SK-N-SH (cell line): Measurements from ENCODE around the gene RFFL. TPM values are rescaled to one million over a fixed set of nuclear protein-coding genes. Genes with fewer than 3 reads are reported as not detected.

ENCODE experiments used
- CTCF ChIA-PET: fragments of 300-600, 350-600 bp; formaldehyde crosslinking; extraction: SDS; loops from one replicate; lab custom pipeline; 2021; lab: Yijun Ruan, JAX
- POLR2A ChIA-PET: fragments of 350-600 bp; sonication (Branson Sonifier 250); formaldehyde crosslinking; extraction: SDS; loops from one replicate; lab custom pipeline; 2020; ENCODE audit warnings: antibody characterized with exemption, inconsistent platforms; lab: Yijun Ruan, JAX
- DNase-seq: peaks from one replicate; pipeline ENCODE4 v3.0.0; 2012
- H2AFZ ChIP-seq: fragments of 200-600 bp; sonication (generic); 2 replicates; pipeline ENCODE4 v1.8.1; 2016; ENCODE audit warnings: antibody characterized with exemption, mild to moderate bottlenecking, low read depth
- H3F3A ChIP-seq: fragments of 200-600 bp; sonication (generic); replicated peaks from 2 replicates; pipeline ENCODE3; 2016; ENCODE audit warnings: antibody characterized with exemption, mild to moderate bottlenecking; ENCODE audit not compliant: insufficient read depth
- H3K27ac ChIP-seq, 2 experiments: fragments of 200-500 bp in 1 of 2; fragments of 200-600 bp in 1 of 2; sonication (Bioruptor generic) in 1 of 2; sonication (generic), shearing (Covaris generic) in 1 of 2; 2 replicates each; pipeline versions ENCODE4 v1.5.1 to v1.6.1; 2014 to 2016; ENCODE audit warnings: low read depth in 2 of 2, inconsistent platforms in 1 of 2, low read length in 1 of 2, mild to moderate bottlenecking in 1 of 2, mixed read lengths in 1 of 2
- H3K27me3 ChIP-seq: fragments of 200-600 bp; sonication (generic), shearing (Covaris generic); 2 replicates; pipeline ENCODE4 v1.6.1; 2016; ENCODE audit warnings: mixed run types; ENCODE audit not compliant: insufficient read depth
- H3K36me3 ChIP-seq, 2 experiments: fragments of 200-500 bp in 1 of 2; fragments of 200-600 bp in 1 of 2; sonication (Bioruptor generic) in 1 of 2; sonication (generic) in 1 of 2; replicated peaks in 1 of 2; 2 replicates each; pipeline versions ENCODE3 to v1.5.1; 2014 to 2016; ENCODE audit warnings: low read length in 1 of 2, mild to moderate bottlenecking in 1 of 2; ENCODE audit not compliant: insufficient read depth in 2 of 2, control insufficient read depth in 1 of 2
- H3K4me1 ChIP-seq, 2 experiments: fragments of 200-500 bp in 1 of 2; fragments of 200-600 bp in 1 of 2; sonication (Bioruptor generic) in 1 of 2; sonication (generic), shearing (Covaris generic) in 1 of 2; 2 replicates each; pipeline versions ENCODE4 v1.5.1 to v1.6.1; 2014 to 2016; ENCODE audit warnings: low read depth in 1 of 2, low read length in 1 of 2, mixed run types in 1 of 2; ENCODE audit not compliant: insufficient read depth in 2 of 2, control insufficient read depth in 1 of 2
- H3K4me2 ChIP-seq: fragments of 200-600 bp; sonication (generic), shearing (Covaris generic); 2 replicates; pipeline ENCODE4 v1.6.1; 2017; ENCODE audit warnings: mixed run types
- H3K4me3 ChIP-seq, 2 experiments: fragments of 200-500 bp in 1 of 2; fragments of 200-600 bp in 1 of 2; sonication (Bioruptor generic) in 1 of 2; sonication (generic), shearing (Covaris generic) in 1 of 2; 2 replicates each; pipeline versions ENCODE4 v1.5.1 to v1.8.1; 2014 to 2016; ENCODE audit warnings: low read depth in 2 of 2, inconsistent platforms in 1 of 2, low read length in 1 of 2, mild to moderate bottlenecking in 1 of 2, mixed read lengths in 1 of 2, moderate library complexity in 1 of 2
- H3K79me2 ChIP-seq: fragments of 200-600 bp; sonication (generic); 2 replicates; pipeline ENCODE4 v1.8.1; 2017; ENCODE audit warnings: mild to moderate bottlenecking; ENCODE audit not compliant: insufficient read depth
- H3K9ac ChIP-seq: fragments of 200-600 bp; sonication (generic); 2 replicates; pipeline ENCODE4 v1.6.1; 2017; ENCODE audit warnings: mixed run types
- H3K9me2 ChIP-seq: fragments of 200-600 bp; sonication (generic); 2 replicates; pipeline ENCODE4 v1.6.1; 2017; ENCODE audit warnings: mixed run types
- H3K9me3 ChIP-seq: fragments of 200-600 bp; sonication (generic); 2 replicates; pipeline ENCODE4 v1.6.1; 2017; ENCODE audit warnings: mixed run types, mild to moderate bottlenecking, moderate library complexity
- H4K20me1 ChIP-seq: fragments of 200-600 bp; sonication (generic); 2 replicates; pipeline ENCODE4 v1.6.1; 2017; ENCODE audit warnings: mild to moderate bottlenecking, mixed run types; ENCODE audit not compliant: insufficient read depth
- CHD2 ChIP-seq: fragments of 150-350 bp; IDR thresholded peaks from 2 replicates; pipeline ENCODE4 v1.6.1; 2018; ENCODE audit warnings: low read length; ENCODE audit not compliant: partially characterized antibody
- GABPA ChIP-seq: IDR thresholded peaks from 2 replicates; pipeline ENCODE4 v1.4.0; 2012; ENCODE audit warnings: low read depth, mild to moderate bottlenecking
- MXI1 ChIP-seq: IDR thresholded peaks from 2 replicates; pipeline ENCODE4 v1.6.1; 2012; ENCODE audit warnings: mild to moderate bottlenecking, low read depth, low read length, improper control_type of control experiment
- NFIC ChIP-seq: IDR thresholded peaks from 2 replicates; pipeline ENCODE4 v1.4.0; 2012; ENCODE audit warnings: borderline replicate concordance
- NRF1 ChIP-seq: IDR thresholded peaks from 2 replicates; pipeline ENCODE4 v1.6.1; 2012; ENCODE audit warnings: low read depth, mild to moderate bottlenecking, low read length
- RXRA ChIP-seq: IDR thresholded peaks from 2 replicates; pipeline ENCODE4 v1.4.0; 2012; ENCODE audit warnings: low read depth, mild to moderate bottlenecking, borderline replicate concordance
- SIN3A ChIP-seq: IDR thresholded peaks from 2 replicates; pipeline ENCODE4 v1.6.1; 2012; ENCODE audit warnings: low read depth, mild to moderate bottlenecking, low read length, moderate library complexity, borderline replicate concordance
- WGBS: methylation state at CpG from one replicate; pipeline ENCODE4 v1.1.6; 2017; ENCODE audit warnings: low lambda C conversion rate; 5-methylcytosine and 5-hydroxymethylcytosine counted together
- polyA plus RNA-seq, 3 experiments: library from polyadenylated mRNA; depleted of rRNA; stranded (reverse); fragments of >200 nt; gene quantifications; 2 replicates each; pipeline ENCODE4 v1.2.3, GENCODE V29; 2012
- TF ChIP-seq, protein P1 (sequence below): IDR thresholded peaks from 2 replicates; pipeline ENCODE4 v1.4.0; 2012; ENCODE audit warnings: low read depth, borderline replicate concordance
- TF ChIP-seq, protein P2 (sequence below): fragments of 200-600 bp; sonication (generic); IDR thresholded peaks from 2 replicates; pipeline ENCODE4 v1.6.1; 2017; ENCODE audit warnings: antibody characterized with exemption, mild to moderate bottlenecking, moderate library complexity
- TF ChIP-seq, protein P3 (sequence below): IDR thresholded peaks from 2 replicates; pipeline ENCODE4; 2012
- TF ChIP-seq, protein P4 (sequence below): IDR thresholded peaks from 2 replicates; pipeline ENCODE4 v1.4.0; 2012; ENCODE audit warnings: low read depth

RFFL gene
- polyA plus RNA-seq, 1 of the 3 experiments (the other 2 are of a cell fraction) = 10.1 TPM

DNA sequence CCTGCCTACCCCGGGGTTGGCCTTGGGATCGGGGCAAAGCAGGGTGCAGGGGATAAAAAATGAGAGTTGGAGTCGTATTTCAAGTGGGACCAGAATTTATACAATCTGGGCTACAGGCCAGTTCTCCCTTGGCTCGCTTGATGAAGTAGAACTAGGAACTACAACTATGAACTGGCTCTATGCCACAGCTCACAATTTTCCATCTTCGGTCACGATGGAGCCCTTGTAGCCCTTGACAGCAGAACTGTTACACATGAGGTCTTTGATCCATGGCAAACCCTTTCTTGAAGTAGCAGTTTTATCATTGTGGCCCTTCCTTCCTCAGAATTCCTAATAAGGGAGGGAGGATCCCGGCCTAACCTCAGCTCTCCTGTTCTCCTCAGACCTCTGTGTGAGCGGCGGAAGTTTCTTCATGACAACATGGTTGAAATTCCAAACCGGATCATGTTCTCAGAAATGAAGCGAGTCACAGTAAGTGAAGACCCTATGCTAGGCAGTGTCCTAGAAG lies 66.1 kb downstream of the RFFL start:
- Histone ChIP-seq H2AFZ (no peak overlapping the region), H3K4me1 (peaks cover 4 to 22% of the 10 kb centered on the region in 2 experiments; a peak in 2 of 4 replicates), H3K9me3 (no peaks in the 10 kb centered on the region), H4K20me1 (no peaks in the 10 kb centered on the region), H3K4me3 (no peak overlapping the region), H3K9ac (no peak overlapping the region), H3K36me3 (peaks cover 23 to 63% of the 10 kb centered on the region in 2 experiments), H3K27me3 (no peaks in the 10 kb centered on the region), H3F3A (peaks cover 11% of the 10 kb centered on the region), H3K4me2 (peak overlapping the region; percentile 10; the same call in 1 of the 2 replicates), H3K79me2 (no peaks in the 10 kb centered on the region), H3K27ac (peak overlapping the region; percentile 31 to 61; a peak in 2 of 4 replicates), H3K9me2 (no peaks in the 10 kb centered on the region)
- ChIA-PET CTCF (interaction anchor here (0.8 to 5.1 kb wide), 6 partner anchors 16 to 325 kb away, joined by 3 to 32 read pairs (median 3); partner anchors contain the start of gene RAD51D), POLR2A (no interaction called here)
- no peak for DNase-seq
- TF ChIP-seq, protein P1, sequence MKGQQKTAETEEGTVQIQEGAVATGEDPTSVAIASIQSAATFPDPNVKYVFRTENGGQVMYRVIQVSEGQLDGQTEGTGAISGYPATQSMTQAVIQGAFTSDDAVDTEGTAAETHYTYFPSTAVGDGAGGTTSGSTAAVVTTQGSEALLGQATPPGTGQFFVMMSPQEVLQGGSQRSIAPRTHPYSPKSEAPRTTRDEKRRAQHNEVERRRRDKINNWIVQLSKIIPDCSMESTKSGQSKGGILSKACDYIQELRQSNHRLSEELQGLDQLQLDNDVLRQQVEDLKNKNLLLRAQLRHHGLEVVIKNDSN = no peak
- TF ChIP-seq SIN3A = no peak
- TF ChIP-seq, protein P2, sequence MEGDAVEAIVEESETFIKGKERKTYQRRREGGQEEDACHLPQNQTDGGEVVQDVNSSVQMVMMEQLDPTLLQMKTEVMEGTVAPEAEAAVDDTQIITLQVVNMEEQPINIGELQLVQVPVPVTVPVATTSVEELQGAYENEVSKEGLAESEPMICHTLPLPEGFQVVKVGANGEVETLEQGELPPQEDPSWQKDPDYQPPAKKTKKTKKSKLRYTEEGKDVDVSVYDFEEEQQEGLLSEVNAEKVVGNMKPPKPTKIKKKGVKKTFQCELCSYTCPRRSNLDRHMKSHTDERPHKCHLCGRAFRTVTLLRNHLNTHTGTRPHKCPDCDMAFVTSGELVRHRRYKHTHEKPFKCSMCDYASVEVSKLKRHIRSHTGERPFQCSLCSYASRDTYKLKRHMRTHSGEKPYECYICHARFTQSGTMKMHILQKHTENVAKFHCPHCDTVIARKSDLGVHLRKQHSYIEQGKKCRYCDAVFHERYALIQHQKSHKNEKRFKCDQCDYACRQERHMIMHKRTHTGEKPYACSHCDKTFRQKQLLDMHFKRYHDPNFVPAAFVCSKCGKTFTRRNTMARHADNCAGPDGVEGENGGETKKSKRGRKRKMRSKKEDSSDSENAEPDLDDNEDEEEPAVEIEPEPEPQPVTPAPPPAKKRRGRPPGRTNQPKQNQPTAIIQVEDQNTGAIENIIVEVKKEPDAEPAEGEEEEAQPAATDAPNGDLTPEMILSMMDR = no peak
- TF ChIP-seq RXRA = no peak
- TF ChIP-seq, protein P3, sequence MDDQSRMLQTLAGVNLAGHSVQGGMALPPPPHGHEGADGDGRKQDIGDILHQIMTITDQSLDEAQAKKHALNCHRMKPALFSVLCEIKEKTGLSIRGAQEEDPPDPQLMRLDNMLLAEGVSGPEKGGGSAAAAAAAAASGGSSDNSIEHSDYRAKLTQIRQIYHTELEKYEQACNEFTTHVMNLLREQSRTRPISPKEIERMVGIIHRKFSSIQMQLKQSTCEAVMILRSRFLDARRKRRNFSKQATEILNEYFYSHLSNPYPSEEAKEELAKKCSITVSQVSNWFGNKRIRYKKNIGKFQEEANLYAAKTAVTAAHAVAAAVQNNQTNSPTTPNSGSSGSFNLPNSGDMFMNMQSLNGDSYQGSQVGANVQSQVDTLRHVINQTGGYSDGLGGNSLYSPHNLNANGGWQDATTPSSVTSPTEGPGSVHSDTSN = 0 out of 2 replicates have a peak, but pooled peaks have one; percentile 7
- TF ChIP-seq CHD2 = no peak
- no peak for TF ChIP-seq NRF1
- TF ChIP-seq GABPA = no peak
- TF ChIP-seq NFIC = peak; percentile 81
- TF ChIP-seq, protein P4, sequence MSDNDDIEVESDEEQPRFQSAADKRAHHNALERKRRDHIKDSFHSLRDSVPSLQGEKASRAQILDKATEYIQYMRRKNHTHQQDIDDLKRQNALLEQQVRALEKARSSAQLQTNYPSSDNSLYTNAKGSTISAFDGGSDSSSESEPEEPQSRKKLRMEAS = peak; percentile 27; the same call in 1 of the 2 replicates
- TF ChIP-seq MXI1 = no peak
- 74% methylated on average over 11 of the region's 11 CpGs for WGBS
